WERI-Rb-1 (cell line): ENCODE measurements around the gene OR52L1.
A peak's percentile ranks its signal among the peaks of the same experiment; 100 is the strongest.

ENCODE experiments used
- DNase-seq: peaks from one replicate; pipeline ENCODE4 v3.0.0-alpha.2; 2020
- H3K27ac ChIP-seq: fragments of 250-450 bp; sonication (Bioruptor Pico); 2 replicates; pipeline ENCODE4 v1.5.1; 2020; ENCODE audit warnings: mild to moderate bottlenecking, moderate library complexity
- H3K27me3 ChIP-seq: fragments of 250-450 bp; sonication (Bioruptor Pico); 2 replicates; pipeline ENCODE4 v1.5.1; 2021; ENCODE audit warnings: mild to moderate bottlenecking, low read depth, moderate library complexity; ENCODE audit not compliant: insufficient read depth, severe bottlenecking
- H3K36me3 ChIP-seq: fragments of 250-450 bp; sonication (Bioruptor Pico); 2 replicates; pipeline ENCODE4 v1.5.1; 2020; ENCODE audit warnings: mild to moderate bottlenecking, moderate library complexity
- H3K4me3 ChIP-seq: 2 replicates; pipeline ENCODE4 v1.5.1; 2011; ENCODE audit warnings: low read depth, mild to moderate bottlenecking, control low read depth, low read length
- H3K9me3 ChIP-seq: fragments of 250-450 bp; sonication (Bioruptor Pico); 2 replicates; pipeline ENCODE4 v1.5.1; 2021; ENCODE audit warnings: mild to moderate bottlenecking, moderate library complexity; ENCODE audit not compliant: severe bottlenecking
- CTCF ChIP-seq: IDR thresholded peaks from 2 replicates; pipeline ENCODE4 v1.5.1; 2011; ENCODE audit warnings: low read depth, mild to moderate bottlenecking, control low read depth, inconsistent platforms, low read length

Gene OR52L1

GRCh38 chr11:5992604-5993251 lies 5.9 kb upstream of the OR52L1 start:
- no peak overlapping the region for H3K27ac ChIP-seq

GRCh38 chr11:5992150-5992549 lies 5.4 kb upstream of the OR52L1 start:
- Histone ChIP-seq H3K36me3 (no peaks in the 10 kb centered on the region), H3K27ac (no peak overlapping the region), H3K4me3 (no peak overlapping the region), H3K27me3 (peaks cover 62% of the 10 kb centered on the region), H3K9me3 (no peaks in the 10 kb centered on the region)
- TF ChIP-seq CTCF: no peak
- no peak for DNase-seq

More at GRCh38 chr11:5992604-5993251, 5.9 kb upstream of the OR52L1 start:
- Histone ChIP-seq H3K27me3 (peaks cover 59% of the 10 kb centered on the region), H3K4me3 (no peak overlapping the region), H3K9me3 (no peaks in the 10 kb centered on the region), H3K36me3 (no peaks in the 10 kb centered on the region)
- TF ChIP-seq CTCF: peak; percentile 49
- no peak for DNase-seq

- TF ChIP-seq CTCF: no peak
- H3K36me3 ChIP-seq: no peaks in the 10 kb centered on the region
- no peak overlapping the region for H3K4me3 ChIP-seq
- no peak for DNase-seq
- no peaks in the 10 kb centered on the region for H3K9me3 ChIP-seq
- H3K27ac ChIP-seq: no peak overlapping the region
- peaks cover 65% of the 10 kb centered on the region for H3K27me3 ChIP-seq
These were observed 2.4 kb upstream of the OR52L1 start for GRCh38 chr11:5989203-5989602.

GRCh38 chr11:5983443-5983842 lies 3.3 kb downstream of the OR52L1 start:
- H3K27ac ChIP-seq: no peak overlapping the region
- no peak for TF ChIP-seq CTCF
- peaks cover 52% of the 10 kb centered on the region for H3K27me3 ChIP-seq
- H3K36me3 ChIP-seq: no peaks in the 10 kb centered on the region
- H3K9me3 ChIP-seq: no peaks in the 10 kb centered on the region
- no peak for DNase-seq
- no peak overlapping the region for H3K4me3 ChIP-seq

GRCh38 chr11:5973530-5973929 lies 13.3 kb downstream of the OR52L1 start:
- Histone ChIP-seq H3K4me3 (no peak overlapping the region), H3K27me3 (peaks cover 45% of the 10 kb centered on the region), H3K9me3 (no peaks in the 10 kb centered on the region), H3K36me3 (no peaks in the 10 kb centered on the region), H3K27ac (no peak overlapping the region)
- TF ChIP-seq CTCF: no peak
- DNase-seq: no peak

- no peak for TF ChIP-seq CTCF
- DNase-seq: no peak
- H3K36me3 ChIP-seq: no peaks in the 10 kb centered on the region
- H3K4me3 ChIP-seq: no peak within 1 kb of the TSS
- no peaks in the 10 kb centered on the region for H3K9me3 ChIP-seq
- no peak within 1 kb of the TSS for H3K27ac ChIP-seq
- H3K27me3 ChIP-seq: peaks cover 41% of the 10 kb centered on the region
These were observed 18.4 kb downstream of the OR52L1 start, which contains the start of gene OR56A5 for GRCh38 chr11:5968394-5968793. TSS of gene OR56A5 (minus strand) at chr11:5968494. CDS start at chr11:5968494, 0 bp downstream.
